GM12864 (cell line): Measurements from ENCODE around the gene IRF5.

Experiments
- DNase-seq: peaks from one replicate; pipeline ENCODE4 v3.0.0-alpha.2; 2011; ENCODE audit warnings: low read depth
- H3K4me3 ChIP-seq: 2 replicates; pipeline ENCODE4 v1.5.1; 2011; ENCODE audit warnings: mild to moderate bottlenecking, low read depth, low read length, control low read depth
- CTCF ChIP-seq: IDR thresholded peaks from 2 replicates; pipeline ENCODE4 v1.5.1; 2011; ENCODE audit warnings: low read depth, mild to moderate bottlenecking, moderate library complexity, low read length, control low read depth, inconsistent platforms; ENCODE audit errors: missing control alignments

The IRF5 gene

GRCh38 chr7:128931965-128932861 lies 5.5 kb upstream of the IRF5 start:
- no peak for TF ChIP-seq CTCF
- H3K4me3 ChIP-seq = peak overlapping the region; percentile 49; the same call in 1 of the 2 replicates
- DNase-seq = no peak

- TF ChIP-seq CTCF = no peak
- DNase-seq = no peak
- peak overlapping the region; percentile 49 for H3K4me3 ChIP-seq
Measured at GRCh38 chr7:128932862-128933179, 4.9 kb upstream of the IRF5 start.

- DNase-seq = peak; percentile 72
- peak; percentile 28 for TF ChIP-seq CTCF
- peak overlapping the region; percentile 49 for H3K4me3 ChIP-seq
Measured at GRCh38 chr7:128933180-128933891, 4.4 kb upstream of the IRF5 start.

GRCh38 chr7:128934361-128935341 lies 3.1 kb upstream of the IRF5 start:
- DNase-seq = peak; percentile 76

GRCh38 chr7:128935342-128935730 lies 2.4 kb upstream of the IRF5 start:
- DNase-seq = no peak
- TF ChIP-seq CTCF = no peak
- H3K4me3 ChIP-seq = no peak overlapping the region

More at GRCh38 chr7:128934361-128935341, 3.1 kb upstream of the IRF5 start:
- H3K4me3 ChIP-seq = peak overlapping the region; percentile 21
- TF ChIP-seq CTCF = no peak

DNA sequence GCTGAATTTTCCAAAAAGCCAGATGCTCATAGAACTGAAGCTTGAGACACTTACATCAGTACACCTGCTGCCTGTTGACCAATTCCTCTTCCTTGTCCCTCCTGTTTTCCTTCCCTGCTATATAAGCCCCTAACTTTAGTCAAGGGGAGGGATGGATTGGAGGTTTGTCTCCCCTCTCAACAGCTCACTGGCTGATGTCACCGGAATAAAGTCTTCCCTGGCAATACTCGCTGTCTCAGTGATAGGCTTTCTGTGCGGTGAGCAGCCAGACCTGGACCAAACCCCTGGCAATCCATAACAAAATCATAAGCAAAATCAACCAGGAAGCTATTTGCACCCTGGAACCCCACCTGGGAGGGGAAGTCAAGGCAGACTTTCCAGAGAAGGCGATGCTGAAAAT lies 929 bp upstream of the IRF5 start:
- no peak for DNase-seq
- no peak for TF ChIP-seq CTCF

More for the DNA sequence above, 929 bp upstream of the IRF5 start:
- H3K4me3 ChIP-seq = peak overlapping the region; percentile 87
